ENCODE data around the gene SNX8.

Gene SNX8

GRCh38 chr7:2242541-2243429, 71.5 kb downstream of the SNX8 start:
- DNase-seq, result peak; percentile 23

- DNase-seq, result peak; percentile 86
These were observed 72.4 kb downstream of the SNX8 start, which contains the start of the genes MRM2 and NUDT1 for GRCh38 chr7:2241580-2242540. Gene MRM2 (minus strand): TSS chr7:2242205. CDS start chr7:2242169, 36 bp downstream. Gene NUDT1 (plus strand): TSS chr7:2242226. CDS start chr7:2244575, 2,349 bp downstream.

- no peak for DNase-seq
These were observed 75.0 kb downstream of the SNX8 start for GRCh38 chr7:2239242-2239641.

GRCh38 chr7:2237109-2237602, 77.1 kb downstream of the SNX8 start:
- DNase-seq, result no peak

- DNase-seq, result no peak
These were observed 80.3 kb downstream of the SNX8 start for GRCh38 chr7:2233926-2234325.

DNA sequence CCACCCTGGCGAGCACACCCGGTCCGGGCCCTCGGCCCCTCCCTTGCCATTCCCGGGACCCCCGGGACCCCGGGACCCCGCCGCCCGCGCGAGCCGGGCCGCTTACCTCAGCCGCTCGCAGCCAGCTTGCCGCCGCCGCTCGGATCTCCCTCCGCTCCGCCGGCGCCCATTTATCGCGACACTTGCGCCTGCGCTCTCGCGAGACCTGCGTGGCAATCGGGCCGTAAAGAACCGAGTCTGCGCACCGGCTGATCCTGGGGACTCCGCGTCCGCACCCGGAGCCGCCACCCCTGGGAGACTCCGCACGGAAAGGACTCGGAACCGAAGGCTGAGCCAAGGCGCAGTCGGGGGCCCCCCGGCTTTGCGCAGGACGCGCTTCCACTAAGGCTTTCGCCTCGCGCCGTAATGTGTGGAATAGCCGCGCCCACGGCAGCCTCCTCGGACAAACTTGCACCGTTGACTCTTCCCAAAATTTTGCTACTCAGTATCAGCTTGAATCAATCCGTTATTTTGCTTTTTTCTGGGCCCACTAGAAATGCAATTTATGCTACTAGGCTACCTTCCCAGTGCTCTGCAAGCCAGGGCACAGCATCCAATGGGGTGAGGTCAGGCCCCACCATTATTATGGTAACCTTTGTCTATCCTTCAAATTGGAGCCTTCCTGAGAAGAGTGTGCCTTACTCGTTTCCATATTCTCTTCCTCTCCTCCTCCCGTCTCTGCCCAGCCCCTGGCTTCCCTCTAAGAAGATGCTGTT, 81.3 kb downstream of the SNX8 start, which contains the start of gene MAD1L1:
MAD1L1 (minus strand) TSS at position 180 of the 755 bp plus-strand sequence. CDS start 2,812 bp downstream, outside the sequence.
- DNase-seq, result peak; percentile 90

GRCh38 chr7:2231992-2232765, 82.1 kb downstream of the SNX8 start:
- peak; percentile 69 for DNase-seq

DNA sequence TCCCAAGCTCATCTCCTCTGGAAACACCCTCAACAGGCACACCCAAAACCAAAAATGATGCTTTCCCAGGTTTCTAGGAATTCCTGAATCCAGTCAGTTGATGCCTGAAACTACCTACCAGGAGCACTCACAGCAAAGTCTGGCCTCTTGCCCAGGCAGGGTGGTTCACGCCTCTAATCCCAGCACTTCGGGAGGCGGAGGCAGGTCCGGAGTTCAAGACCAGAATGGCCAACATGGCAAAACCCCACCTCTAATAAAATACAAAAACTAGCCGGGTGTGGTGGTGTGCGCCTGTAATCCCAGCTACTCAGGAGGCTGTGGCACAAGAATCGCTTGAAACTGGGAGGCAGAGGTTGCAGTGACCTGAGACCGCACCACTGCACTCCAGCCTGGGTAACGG, 83.4 kb downstream of the SNX8 start:
- no peak for DNase-seq

DNA sequence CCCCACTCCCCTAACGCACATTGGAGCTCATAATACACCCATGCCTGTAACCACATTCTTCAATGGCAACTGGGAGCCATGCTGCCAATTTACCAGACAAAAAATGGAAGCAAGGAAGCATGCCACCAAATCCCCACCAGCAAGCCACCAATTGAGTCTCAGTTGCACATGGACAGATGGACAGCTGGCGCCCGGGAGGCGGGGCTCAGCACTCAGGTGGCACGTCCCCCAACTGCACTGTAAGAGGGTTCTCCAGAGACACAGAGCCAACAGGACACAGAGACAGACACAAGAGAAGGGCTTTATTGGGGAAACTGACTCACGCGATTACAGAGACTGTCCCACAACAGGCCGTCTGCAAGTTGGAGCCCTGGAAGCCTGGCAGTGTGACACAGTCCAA, 84.0 kb downstream of the SNX8 start:
- no peak for DNase-seq

DNA sequence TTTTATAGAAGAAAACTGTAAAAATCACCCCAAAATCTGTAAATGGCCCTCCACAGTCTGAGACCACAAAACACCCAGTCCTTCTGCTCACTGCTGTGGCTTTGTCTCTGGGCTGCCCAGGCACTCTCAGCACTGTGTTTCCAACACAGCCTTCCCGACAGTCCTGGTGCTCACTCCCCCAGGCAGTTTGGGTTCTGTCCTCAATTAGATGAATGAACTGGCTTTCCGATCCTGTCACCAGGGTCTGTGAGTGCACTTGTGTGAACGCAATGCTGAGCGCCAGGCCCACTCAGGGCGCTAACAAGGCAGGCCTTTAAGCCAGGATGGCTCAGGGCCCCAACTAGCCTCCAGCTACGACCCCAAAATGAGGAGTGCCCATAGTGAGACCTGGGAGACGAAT, 84.8 kb downstream of the SNX8 start:
- DNase-seq, result no peak

- DNase-seq, result no peak
These were observed 85.3 kb downstream of the SNX8 start for GRCh38 chr7:2228921-2229320.

GRCh38 chr7:2227699-2228098, 86.5 kb downstream of the SNX8 start:
- no peak for DNase-seq

DNA sequence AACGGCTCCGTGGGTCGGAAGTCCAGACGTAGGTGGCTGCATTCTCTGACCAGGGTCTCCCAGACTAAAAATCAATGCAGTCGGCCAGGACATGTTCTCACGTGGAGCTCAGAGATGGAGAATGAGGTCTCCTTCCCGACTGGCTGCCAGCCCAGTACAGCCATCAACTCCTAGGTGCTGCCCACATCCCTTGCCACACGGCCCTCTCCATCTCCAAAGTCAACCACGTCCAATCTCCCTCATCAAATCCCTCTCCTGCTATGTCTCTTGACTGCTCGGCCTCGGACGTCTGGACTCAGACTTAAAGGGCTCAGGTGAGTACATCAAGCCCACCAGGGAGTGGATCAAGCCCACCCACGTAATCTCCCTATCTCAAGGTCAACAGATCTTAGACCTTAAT, 88.4 kb downstream of the SNX8 start:
- no peak for DNase-seq

DNA sequence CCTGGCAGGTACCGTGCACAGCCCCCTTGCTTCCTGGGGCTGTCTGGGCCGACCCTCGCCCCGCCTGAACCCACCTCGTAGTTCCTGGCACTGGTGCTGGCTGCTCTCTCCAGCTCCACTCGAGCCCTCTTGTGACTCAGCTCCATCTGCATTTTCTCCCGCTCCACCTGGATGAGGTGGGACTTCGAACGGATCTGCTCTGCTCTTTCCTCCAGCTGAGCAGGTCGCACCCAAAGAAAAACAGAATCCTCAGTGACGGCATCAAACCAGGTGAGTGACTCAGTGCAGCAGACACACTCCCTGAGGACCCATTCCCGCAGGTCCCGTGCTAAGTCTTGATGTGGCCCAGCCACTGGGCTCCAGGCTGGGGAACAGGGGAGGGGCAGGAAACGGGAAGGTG, 88.9 kb downstream of the SNX8 start:
- DNase-seq, result no peak

GRCh38 chr7:2224934-2225333, 89.3 kb downstream of the SNX8 start:
- DNase-seq, result no peak

GRCh38 chr7:2224491-2224928, 89.7 kb downstream of the SNX8 start:
- no peak for DNase-seq

DNA sequence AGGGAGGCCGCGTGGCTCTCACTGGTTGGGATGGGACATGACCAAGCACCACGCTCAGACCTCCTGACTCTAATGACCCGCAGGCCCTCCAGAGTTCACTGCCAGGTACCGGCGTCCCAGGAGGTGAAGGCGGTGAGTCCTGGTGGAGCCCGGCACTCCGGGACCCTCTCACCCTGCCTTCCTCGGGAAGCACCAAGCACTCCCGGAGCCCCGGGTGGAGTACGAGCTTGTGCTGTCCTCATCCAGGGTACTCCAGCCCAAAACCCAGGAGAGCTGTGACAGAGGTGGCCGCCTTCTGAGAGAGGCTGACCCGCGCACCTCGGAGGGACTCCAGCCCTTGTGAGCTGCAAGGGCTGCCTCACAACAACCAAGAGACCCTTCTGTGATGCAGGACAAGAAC, 90.9 kb downstream of the SNX8 start:
- DNase-seq, result no peak

DNA sequence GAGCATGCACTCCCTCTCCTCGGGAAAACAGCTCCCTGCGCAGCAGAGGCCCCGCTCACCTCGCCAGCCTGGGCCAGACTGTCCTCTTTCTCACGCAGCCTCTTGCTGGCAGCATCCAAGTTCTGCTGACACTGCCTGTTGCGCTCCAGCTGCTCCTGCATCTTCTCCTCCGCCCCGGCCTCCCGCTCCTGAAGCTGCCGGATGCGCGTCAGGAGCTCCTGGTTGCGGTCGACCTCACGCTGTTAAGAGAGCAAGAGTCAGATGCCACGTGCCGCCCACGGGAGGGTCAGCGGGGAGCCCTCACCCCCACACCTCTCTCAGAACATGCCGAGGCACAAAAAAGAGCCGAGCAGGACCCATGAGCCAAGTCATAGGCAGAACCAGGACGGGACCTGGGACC, 91.7 kb downstream of the SNX8 start:
- DNase-seq, result no peak

GRCh38 chr7:2220954-2221353, 93.3 kb downstream of the SNX8 start:
- DNase-seq, result no peak

GRCh38 chr7:2220506-2220905, 93.7 kb downstream of the SNX8 start:
- DNase-seq, result no peak

DNA sequence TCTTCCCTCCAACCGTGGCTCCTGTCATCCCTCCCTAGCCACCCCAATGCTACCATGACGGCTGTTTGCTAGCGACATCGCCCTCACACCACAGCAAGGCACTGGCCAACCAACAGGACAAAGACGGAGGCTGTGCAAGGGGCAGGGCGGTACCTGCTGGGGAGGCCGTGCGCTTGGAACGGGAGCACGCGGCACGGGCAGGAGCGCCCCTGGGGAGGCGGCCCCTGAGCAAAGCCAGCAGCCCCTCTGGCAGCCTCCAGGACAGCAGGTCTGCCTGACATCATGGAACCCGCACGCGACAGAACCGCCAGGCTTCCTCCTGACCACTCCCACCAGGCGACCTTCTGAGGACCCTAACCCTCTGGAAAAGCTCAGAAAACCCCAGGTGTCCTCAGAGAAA, 94.2 kb downstream of the SNX8 start:
- no peak for DNase-seq

DNA sequence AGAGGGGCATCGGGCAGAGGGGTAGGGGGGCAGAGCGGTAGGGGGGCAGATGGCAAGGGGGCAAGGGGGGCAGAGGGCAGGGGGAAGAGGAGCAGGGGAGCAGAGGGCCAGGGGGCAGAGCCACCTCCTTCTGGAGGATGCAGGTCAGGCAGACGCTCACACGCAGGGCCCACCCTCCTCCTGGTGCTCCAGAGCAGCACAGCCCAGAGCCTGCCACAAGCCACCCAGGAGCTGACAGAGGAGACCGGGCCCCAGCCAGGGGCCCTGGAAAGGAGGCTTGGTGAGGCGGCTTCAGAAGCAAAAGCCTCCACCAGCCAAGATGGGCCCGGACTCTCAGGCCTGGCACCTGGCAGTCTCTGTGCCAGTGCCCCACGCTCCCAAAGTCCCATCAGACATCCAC, 94.6 kb downstream of the SNX8 start:
- DNase-seq, result no peak

Measured in NCI-H1092 treated with DMSO at 0.1 percent for 48 hours (cell line).